Bronchial epithelial cell (primary cell): ENCODE measurements around the gene COX5A. TPM values are rescaled to one million over a fixed set of nuclear protein-coding genes. Genes with fewer than 3 reads are reported as not detected.
A peak's percentile ranks its signal among the peaks of the same experiment; 100 is the strongest.

ENCODE experiments used
- DNase-seq: peaks from one replicate; pipeline ENCODE4 v3.0.0-alpha.2; 2010; ENCODE audit warnings: low read depth
- FAIRE-seq: peaks from 2 replicates; lab custom pipeline; 2011; peaks lifted over from hg19 to GRCh38; lab: Jason Lieb, UNC
- H3K27me3 ChIP-seq: 2 replicates; pipeline ENCODE4 v1.5.1; 2011; ENCODE audit warnings: low read length; ENCODE audit not compliant: control insufficient read depth, insufficient read depth
- H3K36me3 ChIP-seq: 2 replicates; pipeline ENCODE4 v1.5.1; 2011; ENCODE audit warnings: low read length; ENCODE audit not compliant: control insufficient read depth, insufficient read depth
- H3K4me3 ChIP-seq: 2 replicates; pipeline ENCODE4 v1.5.1; 2011; ENCODE audit warnings: mild to moderate bottlenecking, low read depth, low read length, control low read depth
- CTCF ChIP-seq: IDR thresholded peaks from 2 replicates; pipeline ENCODE4 v1.5.1; 2011; ENCODE audit warnings: mild to moderate bottlenecking, moderate library complexity, low read length, control low read depth, inconsistent platforms; ENCODE audit not compliant: insufficient read depth, severe bottlenecking
- total RNA-seq: library from RNA; depleted of rRNA; stranded (reverse); fragments of >200 nt; gene quantifications from 2 replicates; pipeline ENCODE4 v1.2.1, GENCODE V29; 2014

The COX5A gene
- total RNA-seq, 1 donor from 2014 or later = 66.6 TPM

GRCh38 chr15:74904190-74904805 lies 33.6 kb downstream of the COX5A start:
- peaks cover 32% of the 10 kb centered on the region for H3K36me3 ChIP-seq
- no peak for TF ChIP-seq CTCF

GRCh38 chr15:74903676-74904075 lies 34.2 kb downstream of the COX5A start:
- H3K36me3 ChIP-seq = peaks cover 32% of the 10 kb centered on the region
- FAIRE-seq (no peak), DNase-seq (no peak)
- TF ChIP-seq CTCF = no peak
- H3K4me3 ChIP-seq = no peak overlapping the region
- H3K27me3 ChIP-seq = no peaks in the 10 kb centered on the region

More at GRCh38 chr15:74904190-74904805, 33.6 kb downstream of the COX5A start:
- Histone ChIP-seq H3K27me3 (no peaks in the 10 kb centered on the region), H3K4me3 (no peak overlapping the region)
- no peak for FAIRE-seq
- DNase-seq = no peak

GRCh38 chr15:74902295-74903075 lies 35.4 kb downstream of the COX5A start:
- Histone ChIP-seq H3K27me3 (no peaks in the 10 kb centered on the region), H3K36me3 (peaks cover 32% of the 10 kb centered on the region), H3K4me3 (no peak overlapping the region)
- no peak for TF ChIP-seq CTCF
- no peak for DNase-seq
- FAIRE-seq = no peak

- DNase-seq (peak; percentile 43), FAIRE-seq (no peak)
- Histone ChIP-seq H3K4me3 (no peak overlapping the region), H3K36me3 (peaks cover 33% of the 10 kb centered on the region), H3K27me3 (no peaks in the 10 kb centered on the region)
- peak; percentile 76 for TF ChIP-seq CTCF
Observed at GRCh38 chr15:74901612-74902063, 36.2 kb downstream of the COX5A start.

GRCh38 chr15:74897300-74897701 lies 40.6 kb downstream of the COX5A start:
- no peak for FAIRE-seq
- H3K36me3 ChIP-seq = peaks cover 22% of the 10 kb centered on the region
- no peak for DNase-seq
- no peaks in the 10 kb centered on the region for H3K27me3 ChIP-seq
- no peak overlapping the region for H3K4me3 ChIP-seq
- TF ChIP-seq CTCF = no peak
